OCI-LY3 (cell line): ENCODE measurements around the gene ANKDD1A.

Source experiments
- H2AFZ ChIP-seq: fragments of 200-600, 300-600 bp; shearing (Covaris generic); 2 replicates; pipeline ENCODE4 v1.6.0; 2014; ENCODE audit warnings: antibody characterized with exemption, low read depth, low read length
- H3K27ac ChIP-seq: fragments of 200-600, 300-600 bp; sonication (generic); 2 replicates; pipeline ENCODE4 v1.5.1; 2014; ENCODE audit warnings: mild to moderate bottlenecking, low read length, moderate library complexity, mixed read lengths
- H3K27me3 ChIP-seq: fragments of 200-600, 300-600 bp; sonication (generic); 2 replicates; pipeline ENCODE4 v1.6.1; 2014; ENCODE audit warnings: low read depth, low read length, mixed read lengths
- H3K36me3 ChIP-seq: fragments of 200-600, 300-600 bp; sonication (generic); replicated peaks from 2 replicates; pipeline ENCODE3; 2014; ENCODE audit warnings: low read depth, low read length, mixed read lengths
- H3K4me1 ChIP-seq: fragments of 300-600, 200-600 bp; sonication (generic); 2 replicates; pipeline ENCODE4 v1.6.1; 2014; ENCODE audit warnings: low read length, mixed read lengths
- H3K4me2 ChIP-seq: fragments of 200-600, 300-600 bp; sonication (generic); 2 replicates; pipeline ENCODE4 v1.6.1; 2014; ENCODE audit warnings: low read length, mixed read lengths
- H3K4me3 ChIP-seq: fragments of 300-600, 200-600 bp; sonication (generic); 2 replicates; pipeline ENCODE4 v1.5.1; 2014; ENCODE audit warnings: antibody characterized with exemption, mild to moderate bottlenecking, low read length, moderate library complexity
- H3K79me2 ChIP-seq: fragments of 300-600, 200-600 bp; shearing (Covaris generic); 2 replicates; pipeline ENCODE4 v1.6.1; 2014; ENCODE audit warnings: mild to moderate bottlenecking, low read length, mixed read lengths
- H3K9ac ChIP-seq: fragments of 300-600, 200-600 bp; shearing (Covaris generic); 2 replicates; pipeline ENCODE4 v1.6.0; 2014; ENCODE audit warnings: mild to moderate bottlenecking, low read length, moderate library complexity
- H3K9me3 ChIP-seq: fragments of 200-600, 300-600 bp; shearing (Covaris generic); 2 replicates; pipeline ENCODE4 v1.6.1; 2014; ENCODE audit warnings: low read length, mixed read lengths; ENCODE audit not compliant: insufficient read depth
- H4K20me1 ChIP-seq: fragments of 200-600, 300-600 bp; sonication (generic); 2 replicates; pipeline ENCODE4 v1.6.1; 2016; ENCODE audit warnings: low read length, mixed read lengths; ENCODE audit not compliant: insufficient read depth
- EZH2phosphoT487 ChIP-seq: fragments of 200-600 bp; shearing (Covaris generic); IDR thresholded peaks from 2 replicates; pipeline ENCODE4 v1.6.1; 2018; ENCODE audit warnings: antibody characterized with exemption, mixed run types, low read depth
- TF ChIP-seq, protein P1 (sequence below): fragments of 200-600, 300-600 bp; sonication (generic); IDR thresholded peaks from 2 replicates; pipeline ENCODE4 v1.5.1; 2014; ENCODE audit warnings: antibody characterized with exemption, low read length, low read depth

ANKDD1A gene

DNA sequence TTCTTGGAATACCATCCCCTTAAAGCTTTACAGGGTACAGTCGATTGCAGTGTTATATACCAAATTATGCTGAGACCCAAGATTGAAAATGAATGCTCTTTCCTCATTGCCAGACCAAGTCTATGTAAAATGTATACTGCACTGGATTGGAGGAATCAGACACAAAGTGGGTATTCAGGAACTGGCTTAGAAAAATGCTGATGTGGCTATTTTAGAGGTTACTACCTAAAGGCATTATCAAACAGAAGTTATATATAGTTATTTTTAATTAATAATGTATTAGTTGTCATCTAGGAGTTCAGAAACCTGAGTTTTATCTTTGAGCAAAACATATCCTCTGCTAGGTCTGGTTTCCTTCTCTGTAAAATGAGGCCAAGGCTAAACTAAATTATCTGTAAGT is 81.6 kb downstream of the ANKDD1A start:
- H2AFZ ChIP-seq = 0 out of 2 replicates have a peak overlapping the region, but pooled peaks have one; percentile 14
- no peak overlapping the region for H3K27ac ChIP-seq
- no peak overlapping the region for H3K4me2 ChIP-seq

DNA sequence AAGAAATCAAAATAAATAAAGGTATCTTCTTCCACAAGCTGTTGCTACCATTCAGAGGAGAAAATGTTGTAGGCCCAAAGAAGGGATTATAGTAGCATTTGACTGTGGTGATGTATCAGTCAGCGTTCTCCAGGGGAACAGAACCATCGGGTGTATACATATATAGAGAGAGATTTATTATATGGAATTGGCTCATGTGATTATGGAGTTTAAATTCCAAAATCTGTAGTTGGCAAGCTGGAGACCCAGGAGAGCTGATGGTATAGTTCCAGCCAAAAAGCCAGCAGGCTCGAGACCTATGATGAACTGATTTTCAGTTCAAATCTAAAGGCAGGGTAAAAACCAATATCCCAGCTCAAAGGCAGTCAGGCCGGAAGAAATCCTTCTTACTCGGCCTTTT is 85.4 kb downstream of the ANKDD1A start:
- no peak for TF ChIP-seq EZH2phosphoT487
- TF ChIP-seq, protein P1, sequence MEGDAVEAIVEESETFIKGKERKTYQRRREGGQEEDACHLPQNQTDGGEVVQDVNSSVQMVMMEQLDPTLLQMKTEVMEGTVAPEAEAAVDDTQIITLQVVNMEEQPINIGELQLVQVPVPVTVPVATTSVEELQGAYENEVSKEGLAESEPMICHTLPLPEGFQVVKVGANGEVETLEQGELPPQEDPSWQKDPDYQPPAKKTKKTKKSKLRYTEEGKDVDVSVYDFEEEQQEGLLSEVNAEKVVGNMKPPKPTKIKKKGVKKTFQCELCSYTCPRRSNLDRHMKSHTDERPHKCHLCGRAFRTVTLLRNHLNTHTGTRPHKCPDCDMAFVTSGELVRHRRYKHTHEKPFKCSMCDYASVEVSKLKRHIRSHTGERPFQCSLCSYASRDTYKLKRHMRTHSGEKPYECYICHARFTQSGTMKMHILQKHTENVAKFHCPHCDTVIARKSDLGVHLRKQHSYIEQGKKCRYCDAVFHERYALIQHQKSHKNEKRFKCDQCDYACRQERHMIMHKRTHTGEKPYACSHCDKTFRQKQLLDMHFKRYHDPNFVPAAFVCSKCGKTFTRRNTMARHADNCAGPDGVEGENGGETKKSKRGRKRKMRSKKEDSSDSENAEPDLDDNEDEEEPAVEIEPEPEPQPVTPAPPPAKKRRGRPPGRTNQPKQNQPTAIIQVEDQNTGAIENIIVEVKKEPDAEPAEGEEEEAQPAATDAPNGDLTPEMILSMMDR = no peak
- Histone ChIP-seq H3K4me1 (no peaks in the 10 kb centered on the region), H3K9me3 (no peaks in the 10 kb centered on the region), H3K36me3 (no peaks in the 10 kb centered on the region), H3K9ac (no peak overlapping the region), H3K4me3 (no peak overlapping the region), H3K27me3 (no peaks in the 10 kb centered on the region), H3K27ac (no peak overlapping the region), H2AFZ (no peak overlapping the region), H3K4me2 (no peak overlapping the region), H3K79me2 (no peaks in the 10 kb centered on the region), H4K20me1 (no peaks in the 10 kb centered on the region)

More for the DNA sequence above, 81.6 kb downstream of the ANKDD1A start:
- Histone ChIP-seq H3K79me2 (peaks cover 14% of the 10 kb centered on the region), H4K20me1 (no peaks in the 10 kb centered on the region), H3K9ac (no peak overlapping the region), H3K4me1 (peaks cover 12% of the 10 kb centered on the region), H3K9me3 (no peaks in the 10 kb centered on the region), H3K4me3 (no peak overlapping the region), H3K36me3 (peaks cover 1% of the 10 kb centered on the region), H3K27me3 (no peaks in the 10 kb centered on the region)
- TF ChIP-seq, protein P1 = no peak
- TF ChIP-seq EZH2phosphoT487 = no peak

DNA sequence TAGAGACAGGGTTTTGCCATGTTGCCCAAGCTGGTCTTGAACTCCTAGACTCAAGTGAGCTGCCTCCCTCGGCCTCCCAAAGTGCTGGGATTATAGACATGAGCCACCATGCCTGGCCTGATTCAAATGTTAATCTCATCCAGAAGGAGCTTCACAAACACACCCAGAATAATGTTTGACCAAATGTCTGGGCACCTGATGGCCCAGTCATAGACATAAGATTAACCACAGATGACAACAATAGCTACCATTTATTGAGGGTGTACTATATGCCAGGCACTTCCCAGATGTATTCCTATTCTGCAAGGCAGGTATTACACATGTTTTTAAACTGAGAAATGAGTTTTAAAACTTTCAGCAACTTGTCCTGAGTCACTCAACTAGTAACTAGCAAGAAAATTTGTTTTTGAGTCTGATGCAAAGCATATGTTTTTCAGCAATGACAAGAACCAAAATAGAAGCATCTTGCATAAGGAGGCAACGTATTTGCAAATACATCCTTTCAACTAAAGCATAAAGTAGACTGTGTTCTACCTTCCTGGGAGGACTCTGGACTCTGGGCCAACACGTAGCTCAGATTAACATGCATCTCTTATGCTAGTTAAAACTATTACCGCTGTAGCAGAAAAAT is 86.2 kb downstream of the ANKDD1A start:
- no peaks in the 10 kb centered on the region for H3K4me1 ChIP-seq
- no peak overlapping the region for H2AFZ ChIP-seq
- no peak overlapping the region for H3K4me2 ChIP-seq
- no peaks in the 10 kb centered on the region for H3K79me2 ChIP-seq
- H3K27ac ChIP-seq = no peak overlapping the region
- H3K4me3 ChIP-seq = no peak overlapping the region
- H4K20me1 ChIP-seq = no peaks in the 10 kb centered on the region
- no peaks in the 10 kb centered on the region for H3K9me3 ChIP-seq
- no peaks in the 10 kb centered on the region for H3K27me3 ChIP-seq
- H3K9ac ChIP-seq = no peak overlapping the region
- H3K36me3 ChIP-seq = no peaks in the 10 kb centered on the region
- no peak for TF ChIP-seq EZH2phosphoT487
- TF ChIP-seq, protein P1 = no peak

DNA sequence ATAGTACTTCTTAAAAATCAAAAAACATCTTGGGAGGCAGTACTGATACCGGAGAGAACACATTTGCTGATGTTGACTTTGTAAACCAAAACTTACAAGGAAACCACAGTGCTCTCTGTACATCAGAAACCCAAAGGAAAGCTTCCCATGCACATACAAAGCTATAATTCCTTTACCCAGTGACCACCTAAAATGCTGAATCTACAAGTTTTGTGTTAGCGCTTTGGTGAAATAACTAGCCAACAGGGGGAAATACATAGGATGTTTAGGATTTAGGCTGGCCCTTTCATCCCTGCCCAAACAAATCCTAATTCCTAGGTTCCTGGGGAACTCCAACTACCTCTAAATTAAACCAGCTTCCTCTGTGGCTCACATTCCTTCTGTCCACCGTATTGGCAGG is 93.3 kb downstream of the ANKDD1A start:
- no peaks in the 10 kb centered on the region for H3K4me1 ChIP-seq
- no peak overlapping the region for H3K4me3 ChIP-seq
- no peak overlapping the region for H3K9ac ChIP-seq
- H3K4me2 ChIP-seq = no peak overlapping the region
- no peak for TF ChIP-seq EZH2phosphoT487
- TF ChIP-seq, protein P1 = no peak
- no peaks in the 10 kb centered on the region for H3K9me3 ChIP-seq
- H2AFZ ChIP-seq = no peak overlapping the region
- H3K36me3 ChIP-seq = peaks cover 8% of the 10 kb centered on the region
- H3K27ac ChIP-seq = no peak overlapping the region
- no peaks in the 10 kb centered on the region for H3K27me3 ChIP-seq
- no peaks in the 10 kb centered on the region for H3K79me2 ChIP-seq
- H4K20me1 ChIP-seq = no peaks in the 10 kb centered on the region
